HG03342 (cell line): ENCODE measurements around the gene ZNF688.

Experiments used
- ATAC-seq: cut with Tn5 transposase; IDR thresholded peaks from one replicate; pipeline ENCODE4 v1.9.1; 2021; ENCODE audit warnings: mild to moderate bottlenecking, moderate library complexity; ENCODE audit not compliant: unreplicated experiment

Gene ZNF688

DNA sequence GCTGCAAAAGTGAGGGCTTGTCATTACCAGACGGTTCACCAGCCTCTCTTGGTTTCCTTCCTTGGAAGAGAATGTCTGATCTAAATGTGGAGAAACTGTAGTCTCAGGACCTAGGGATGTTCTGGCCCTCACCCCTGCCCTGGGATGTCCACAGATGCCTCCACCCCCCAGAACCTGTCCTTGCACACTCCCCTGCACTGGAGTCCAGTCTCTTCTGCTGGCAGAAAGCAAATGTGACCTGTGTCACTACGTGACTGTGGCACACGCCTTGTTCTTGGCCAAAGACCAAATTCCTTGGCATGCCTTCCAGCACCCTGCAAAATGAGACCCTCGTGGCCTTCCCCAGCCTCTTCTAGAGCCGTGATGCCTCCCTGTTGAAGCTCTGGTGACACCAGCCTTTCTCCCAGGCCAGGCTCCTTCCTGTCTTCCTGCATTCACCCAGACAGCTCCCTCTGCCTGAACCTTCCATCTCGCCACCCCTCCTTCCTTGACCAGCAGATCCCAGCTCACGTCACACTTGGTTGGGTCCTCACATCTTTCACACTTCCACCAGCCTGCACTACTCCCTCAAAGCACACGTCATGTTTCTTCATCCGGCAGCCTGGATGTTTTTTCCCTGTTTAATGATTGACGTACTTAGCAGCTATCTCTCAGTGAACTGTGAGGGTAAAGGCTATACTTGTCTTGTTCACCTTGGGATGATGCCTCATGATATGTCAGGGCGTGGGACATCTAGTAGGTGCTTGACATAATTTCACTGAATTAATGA, 49.5 kb downstream of the ZNF688 start:
- no peak for ATAC-seq

DNA sequence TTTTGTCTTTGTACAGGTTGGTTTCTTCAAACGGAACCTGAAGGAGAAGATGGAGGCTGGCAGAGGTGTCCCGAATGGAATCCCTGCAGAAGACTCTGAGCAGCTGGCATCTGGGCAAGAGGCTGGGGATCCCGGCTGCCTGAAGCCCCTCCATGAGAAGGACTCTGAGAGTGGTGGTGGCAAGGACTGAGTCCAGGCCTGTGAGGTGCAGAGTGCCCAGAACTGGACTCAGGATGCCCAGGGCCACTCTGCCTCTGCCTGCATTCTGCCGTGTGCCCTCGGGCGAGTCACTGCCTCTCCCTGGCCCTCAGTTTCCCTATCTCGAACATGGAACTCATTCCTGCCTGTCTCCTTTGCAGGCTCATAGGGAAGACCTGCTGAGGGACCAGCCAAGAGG, 50.0 kb downstream of the ZNF688 start:
- ATAC-seq, result no peak
